ENCODE data around the gene RNF222.
"Not testable (repeated sequence)": the region's sequence is repeated elsewhere in the genome, so short reads cannot be mapped to it uniquely, and the experiment has no call there.

The RNF222 gene

GRCh38 chr17:8409966-8410882 lies 12.6 kb upstream of the RNF222 start:
- peak; percentile 61 to 83 for DNase-seq

DNA sequence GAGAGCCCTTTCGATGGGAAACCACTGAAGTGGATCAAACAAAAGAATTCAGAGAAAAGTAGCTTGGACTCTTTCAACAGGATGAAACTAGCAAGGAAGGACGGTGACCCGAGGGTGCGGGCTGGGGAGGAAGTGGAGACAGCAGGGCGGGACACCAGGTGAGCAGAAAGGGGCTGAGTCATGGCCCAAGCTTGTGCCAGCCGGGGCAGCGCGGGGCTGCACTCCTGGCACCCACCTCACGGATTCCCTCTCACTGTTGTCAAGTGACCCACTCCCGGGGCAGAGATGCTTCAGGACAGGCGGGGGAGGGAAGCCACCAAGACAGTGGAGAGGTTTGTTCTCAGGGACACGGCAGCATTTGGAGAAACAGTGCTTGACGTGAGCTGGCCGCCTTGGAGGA lies 10.7 kb upstream of the RNF222 start:
- DNase-seq, result no peak

- DNase-seq, result no peak
Observed at GRCh38 chr17:8406174-8406573, 8.5 kb upstream of the RNF222 start.

DNA sequence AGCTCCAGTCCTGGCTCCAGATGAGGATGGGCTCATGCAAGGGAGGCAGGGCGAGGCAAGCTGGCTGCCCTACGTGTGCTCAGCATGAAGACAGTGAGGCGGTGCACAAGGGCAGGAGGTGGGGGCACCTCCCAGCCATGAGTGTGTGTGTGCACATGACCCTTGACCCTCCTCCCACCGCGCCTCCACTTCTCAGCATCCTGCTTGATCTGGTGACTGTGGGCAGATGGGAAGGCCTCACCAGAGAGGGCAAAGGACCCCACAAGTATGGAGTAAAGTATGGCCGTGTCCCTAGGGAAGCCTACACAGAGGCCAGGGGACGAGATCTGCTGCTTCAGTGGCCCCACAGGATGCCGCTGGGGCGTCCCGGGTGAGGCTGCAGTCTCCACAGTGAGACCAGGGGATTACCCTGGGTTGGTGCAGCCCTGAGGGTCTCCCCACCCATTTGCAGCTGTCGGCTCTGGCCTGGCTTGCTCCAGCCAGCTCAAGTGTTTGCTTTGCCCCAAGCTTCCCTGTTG lies 7.9 kb upstream of the RNF222 start:
- no peak for DNase-seq

- no peak for DNase-seq
Observed at GRCh38 chr17:8402921-8403536, 5.4 kb upstream of the RNF222 start.

GRCh38 chr17:8401107-8401506 lies 3.5 kb upstream of the RNF222 start:
- no peak for DNase-seq

DNA sequence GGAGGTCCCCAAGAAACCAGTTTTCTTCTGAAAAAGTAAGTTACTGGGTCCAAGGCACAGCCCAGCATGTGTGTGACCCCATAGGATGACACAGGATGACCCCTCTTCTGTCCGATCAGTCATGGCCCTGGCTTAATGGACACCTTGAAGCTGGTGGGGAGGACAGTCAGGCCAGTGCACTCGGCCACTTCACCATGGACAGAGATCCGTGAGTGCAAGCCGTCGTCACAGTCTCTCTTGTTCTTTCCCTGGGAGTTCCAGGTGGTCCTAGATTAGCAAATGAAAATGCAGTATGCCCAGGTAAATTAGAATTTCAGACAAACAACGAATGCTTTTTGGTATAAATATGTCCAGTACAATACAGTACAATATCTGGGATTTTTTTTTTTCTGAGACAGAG lies 1.4 kb upstream of the RNF222 start:
- DNase-seq, result no peak

GRCh38 chr17:8394497-8394896 lies 3.1 kb downstream of the RNF222 start:
- DNase-seq, result not testable (repeated sequence)

DNA sequence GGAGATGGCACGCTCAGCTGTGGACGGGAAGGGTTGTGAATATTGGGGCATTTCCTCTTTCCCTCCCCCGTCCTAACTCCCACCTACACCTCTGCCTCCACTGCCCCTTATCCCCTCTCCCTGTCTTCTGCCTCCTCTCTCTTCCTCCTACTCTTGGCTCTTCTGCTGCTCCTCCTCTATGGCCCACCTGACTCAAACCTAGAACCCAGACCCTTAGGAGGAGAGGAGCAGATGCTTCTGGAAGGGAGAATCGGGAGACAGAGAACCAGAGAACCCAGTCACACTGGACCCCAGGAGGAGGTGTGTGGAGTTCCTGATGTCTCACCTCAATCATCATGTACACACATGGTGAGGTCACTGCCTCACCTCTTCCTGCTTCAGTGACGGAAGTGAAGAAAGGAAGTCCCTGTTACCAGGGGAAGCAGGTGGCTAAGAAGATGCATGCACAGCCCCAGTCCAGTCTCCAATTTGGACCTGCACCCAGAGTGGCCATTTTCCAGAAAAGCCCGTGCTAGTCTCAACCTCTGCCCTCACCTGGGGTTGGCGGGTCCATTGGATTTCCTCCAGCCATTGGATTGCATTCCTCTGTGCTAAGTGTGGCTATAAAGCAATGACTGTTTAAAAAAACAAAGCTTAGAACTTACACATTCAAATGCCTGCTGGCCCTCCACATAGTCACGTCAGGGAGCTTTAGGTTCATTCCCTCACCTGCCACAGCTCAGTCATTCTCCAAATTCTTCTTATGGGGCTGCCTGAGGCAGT lies 4.0 kb downstream of the RNF222 start:
- no peak for DNase-seq

GRCh38 chr17:8392674-8393469 lies 4.8 kb downstream of the RNF222 start:
- no peak for DNase-seq

- no peak for DNase-seq
Observed at GRCh38 chr17:8392274-8392673, 5.4 kb downstream of the RNF222 start.

DNA sequence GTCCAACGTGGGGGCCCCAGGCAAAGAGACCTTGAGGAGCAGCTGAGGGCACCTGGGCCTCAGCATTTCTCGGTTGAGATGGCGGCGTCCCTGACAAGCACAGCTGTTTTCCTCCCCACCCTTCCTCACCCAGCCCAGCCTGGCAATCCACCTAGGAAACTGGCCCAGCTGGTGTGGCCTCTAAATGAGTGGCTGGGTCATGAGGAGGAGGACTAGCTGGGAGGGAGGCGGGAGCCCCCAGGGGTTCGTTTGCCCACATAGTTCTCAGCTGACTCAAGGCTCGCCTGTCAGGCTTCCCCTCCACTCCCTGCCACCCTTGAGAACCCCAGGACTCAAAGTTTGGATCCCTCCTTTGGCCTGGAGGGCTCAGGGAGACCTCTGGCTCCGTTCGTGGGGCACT lies 5.9 kb downstream of the RNF222 start:
- no peak for DNase-seq

DNA sequence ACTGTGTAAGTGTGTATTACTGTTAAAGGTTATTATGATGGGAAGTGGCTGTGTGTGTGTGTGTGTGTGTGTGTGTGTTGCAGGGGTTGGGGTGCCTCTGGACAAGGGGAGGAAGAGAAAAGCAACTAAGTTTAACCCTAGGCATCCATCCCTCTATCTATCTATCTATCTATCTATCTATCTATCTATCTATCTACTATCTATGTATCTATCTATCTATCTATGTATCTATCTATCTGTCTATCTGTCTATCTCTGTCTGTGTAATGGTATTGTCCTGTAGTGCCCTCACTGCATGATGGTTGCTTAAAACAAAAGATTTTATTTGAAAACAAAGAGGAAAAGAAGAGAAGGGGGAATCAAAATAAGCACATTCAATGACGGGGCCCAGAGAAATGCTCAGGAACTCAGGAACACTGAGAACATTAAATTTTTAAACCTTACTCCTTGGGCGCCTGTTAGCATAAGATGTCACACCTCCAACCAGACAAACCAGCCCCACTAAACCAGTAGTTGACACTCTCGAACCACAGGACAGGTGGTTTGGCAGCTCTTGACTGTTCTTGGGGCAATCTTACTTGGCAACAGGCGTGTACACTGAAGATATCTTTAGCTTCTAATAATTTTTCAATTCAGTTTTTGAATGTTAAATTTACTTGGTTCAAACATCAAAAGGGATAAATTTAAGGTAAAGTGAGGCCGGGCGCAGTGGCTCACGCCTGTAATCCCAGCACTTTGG lies 9.5 kb downstream of the RNF222 start:
- no peak for DNase-seq

GRCh38 chr17:8386841-8387240 lies 10.8 kb downstream of the RNF222 start:
- DNase-seq, result no peak

DNA sequence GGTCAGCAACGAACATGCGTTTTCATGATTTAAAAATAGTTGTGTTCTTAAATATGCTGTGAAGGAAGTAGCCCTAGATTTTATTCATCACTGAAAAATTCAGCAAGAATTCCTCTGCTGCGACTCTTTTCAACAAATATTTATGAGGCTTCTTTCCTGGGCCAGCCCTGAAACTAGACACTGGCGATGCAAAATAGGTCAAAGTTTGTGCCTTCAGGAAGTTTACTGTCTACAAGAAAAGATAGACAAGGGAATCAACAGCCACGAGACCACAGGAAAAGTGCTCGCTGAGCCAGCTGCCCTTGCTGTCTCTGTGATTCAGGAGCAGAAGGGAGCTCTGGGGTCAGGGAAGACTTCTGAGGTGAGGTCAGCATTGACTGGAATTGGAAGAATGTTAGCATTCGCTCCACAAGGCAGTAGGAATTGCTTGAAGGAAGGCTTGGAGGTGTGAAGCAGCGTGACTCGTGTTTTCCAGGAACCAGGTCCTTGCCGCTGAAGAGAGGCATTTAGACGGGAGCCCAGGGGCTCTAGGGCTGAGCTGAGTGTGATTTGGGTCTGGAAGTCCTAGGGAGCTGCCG lies 12.7 kb downstream of the RNF222 start:
- DNase-seq, result no peak

DNA sequence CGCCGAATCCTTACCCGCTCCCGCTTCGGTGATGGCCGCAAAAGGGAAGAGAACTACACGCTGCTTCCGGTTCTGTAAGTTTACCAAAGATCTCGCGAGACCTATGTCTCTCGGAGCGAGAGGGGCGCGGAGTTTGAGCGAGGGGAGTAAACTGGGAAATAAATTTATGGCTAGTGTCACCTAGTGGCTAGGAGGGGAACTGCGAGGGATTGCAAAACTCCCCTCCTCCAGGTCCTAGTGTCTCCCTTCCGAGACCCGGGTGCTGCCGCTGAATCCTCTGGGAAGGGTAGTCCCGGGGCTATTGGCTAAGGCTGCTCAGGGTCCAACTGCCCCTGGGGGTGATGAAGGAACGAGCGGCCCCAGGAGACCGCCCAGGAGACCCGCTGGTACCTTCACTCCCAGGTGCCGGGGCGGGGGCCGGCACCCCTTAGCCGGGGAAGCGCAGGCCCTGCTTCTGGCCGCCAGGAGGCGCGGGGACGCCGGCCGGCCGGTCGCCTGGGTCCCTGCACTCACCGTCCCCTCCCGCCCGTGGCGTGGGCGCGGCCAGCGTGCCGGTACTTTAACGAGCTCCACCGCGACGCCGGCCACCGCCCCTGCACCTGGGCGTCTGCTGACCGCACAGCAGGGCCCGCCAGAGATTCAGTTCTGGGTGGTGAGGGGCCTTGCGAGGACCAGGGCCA lies 14.3 kb downstream of the RNF222 start, which contains the start of gene RPL26:
RPL26 (minus strand) TSS at position 51 of the 680 bp plus-strand sequence. CDS start 883 bp downstream, outside the sequence.
- DNase-seq, result peak; percentile 97 to 99

DNA sequence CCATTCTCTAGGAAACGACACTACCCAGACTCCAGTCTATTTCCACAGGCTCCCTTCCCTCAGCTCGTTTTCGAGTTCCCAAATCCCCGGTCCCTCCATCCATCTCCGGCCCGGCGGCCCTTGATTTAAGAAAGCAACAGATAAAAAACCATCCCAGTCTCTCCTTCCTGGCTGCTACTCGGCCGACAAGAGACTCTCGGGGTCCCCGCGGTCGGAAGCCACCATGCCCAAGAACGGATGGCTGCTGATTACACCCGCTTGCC lies 14.8 kb downstream of the RNF222 start:
- no peak for DNase-seq

GRCh38 chr17:8382052-8382879 lies 15.4 kb downstream of the RNF222 start:
- DNase-seq, result no peak

DNA sequence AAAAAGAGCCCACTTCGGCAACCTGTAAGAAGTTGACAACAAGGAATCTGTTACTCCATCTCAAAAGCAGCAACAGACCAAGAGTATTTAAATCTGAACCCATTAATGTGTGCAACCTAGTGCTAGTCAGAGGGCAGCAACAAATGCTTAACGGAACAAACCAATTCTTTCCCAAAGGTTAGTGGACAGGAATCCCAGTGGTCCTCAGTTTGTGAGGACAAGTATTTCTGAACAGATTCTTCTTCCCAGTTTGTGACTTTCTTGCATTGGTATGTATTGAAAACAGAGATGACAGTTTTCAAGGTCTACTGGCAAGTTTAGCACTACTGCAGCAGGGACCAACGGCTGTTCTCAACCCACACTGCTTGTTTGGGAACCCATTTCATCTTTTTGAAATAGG lies 17.6 kb downstream of the RNF222 start:
- DNase-seq, result no peak

GRCh38 chr17:8378117-8378516 lies 19.5 kb downstream of the RNF222 start:
- DNase-seq, result not testable (repeated sequence)

All from NCI-H1930 (cell line).